ENCODE measurements around the gene MCCC1.
"Not testable (repeated sequence)": the region's sequence is repeated elsewhere in the genome, so short reads cannot be mapped to it uniquely, and the experiment has no call there.

The MCCC1 gene

DNA sequence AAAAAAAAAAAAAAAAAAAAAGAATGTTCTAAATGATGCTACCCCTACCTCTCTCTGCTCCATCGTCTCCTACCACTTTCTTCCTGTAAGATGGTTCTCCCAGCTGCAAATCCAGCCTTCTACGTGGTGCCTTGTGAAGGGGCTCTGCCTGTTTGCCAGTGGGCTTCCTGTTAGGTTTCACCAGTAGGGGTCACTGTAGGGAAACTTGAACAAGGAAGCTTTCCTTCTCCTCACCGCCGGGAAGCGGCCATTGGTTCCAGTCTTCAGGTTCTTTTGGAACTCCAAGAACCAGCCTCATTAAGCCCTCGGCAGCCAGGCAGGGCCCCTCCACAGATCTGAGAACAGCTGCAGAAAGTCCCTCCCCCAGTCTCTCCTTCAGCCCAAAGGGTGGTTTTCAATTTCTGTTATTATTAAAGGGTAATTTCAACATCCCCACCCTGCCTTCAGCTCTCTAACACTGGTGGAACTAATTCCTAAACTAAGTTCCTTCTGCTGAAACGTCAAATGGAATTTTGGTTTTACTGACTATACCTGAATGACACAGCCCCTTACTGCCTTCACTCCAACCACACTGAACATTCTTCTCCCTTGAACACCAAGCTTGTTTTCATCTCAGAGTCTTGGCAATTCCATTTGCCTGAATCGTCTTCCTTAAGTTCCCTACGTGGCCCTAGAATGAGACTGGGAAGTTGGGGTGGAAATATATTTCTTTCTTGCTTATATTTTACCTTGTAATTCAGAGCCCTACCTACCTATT lies 13.5 kb downstream of the MCCC1 start:
- H3K4me1 Mint-ChIP-seq (ENCODE audit: low read depth): peaks cover 5% of the 10 kb centered on the region
- no peak overlapping the region for H3K27ac Mint-ChIP-seq
- no peak overlapping the region for H3K4me3 Mint-ChIP-seq
- H3K9me3 Mint-ChIP-seq (ENCODE audit: low read depth): no peaks in the 10 kb centered on the region
- H3K36me3 Mint-ChIP-seq: peaks cover 24% of the 10 kb centered on the region
- no peaks in the 10 kb centered on the region for H3K27me3 Mint-ChIP-seq

DNA sequence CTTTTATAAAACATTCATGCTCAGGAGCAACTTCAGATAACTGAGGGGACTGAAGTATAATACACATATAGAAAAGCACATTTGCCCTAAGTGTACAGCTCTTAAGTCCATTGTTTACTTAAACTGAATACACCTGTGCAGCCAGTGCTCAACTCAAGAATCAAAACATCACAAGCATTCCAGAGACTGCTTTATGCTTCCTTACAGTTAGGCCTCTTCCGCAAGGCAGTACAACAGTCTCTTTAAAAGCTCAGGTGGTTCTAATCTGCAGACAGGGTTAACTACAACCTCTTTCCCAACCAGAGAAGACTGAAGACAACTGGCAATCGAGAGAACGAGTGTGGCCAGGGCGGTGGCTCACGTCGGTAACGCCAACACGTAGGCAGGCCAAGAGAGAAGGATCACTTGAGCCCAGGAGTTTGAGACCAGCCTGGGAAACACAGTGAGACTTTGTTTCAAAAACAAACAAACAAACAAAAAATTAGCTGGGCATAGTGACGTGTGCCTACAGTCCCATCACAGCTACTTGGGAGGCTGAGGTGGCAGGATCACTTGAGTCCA lies 16.9 kb downstream of the MCCC1 start:
- Mint-ChIP-seq H3K4me1 (ENCODE audit: low read depth) (peaks cover 3% of the 10 kb centered on the region), H3K27ac (no peak overlapping the region), H3K27me3 (no peaks in the 10 kb centered on the region), H3K9me3 (ENCODE audit: low read depth) (no peaks in the 10 kb centered on the region), H3K36me3 (peaks cover 38% of the 10 kb centered on the region), H3K4me3 (no peak overlapping the region)

DNA sequence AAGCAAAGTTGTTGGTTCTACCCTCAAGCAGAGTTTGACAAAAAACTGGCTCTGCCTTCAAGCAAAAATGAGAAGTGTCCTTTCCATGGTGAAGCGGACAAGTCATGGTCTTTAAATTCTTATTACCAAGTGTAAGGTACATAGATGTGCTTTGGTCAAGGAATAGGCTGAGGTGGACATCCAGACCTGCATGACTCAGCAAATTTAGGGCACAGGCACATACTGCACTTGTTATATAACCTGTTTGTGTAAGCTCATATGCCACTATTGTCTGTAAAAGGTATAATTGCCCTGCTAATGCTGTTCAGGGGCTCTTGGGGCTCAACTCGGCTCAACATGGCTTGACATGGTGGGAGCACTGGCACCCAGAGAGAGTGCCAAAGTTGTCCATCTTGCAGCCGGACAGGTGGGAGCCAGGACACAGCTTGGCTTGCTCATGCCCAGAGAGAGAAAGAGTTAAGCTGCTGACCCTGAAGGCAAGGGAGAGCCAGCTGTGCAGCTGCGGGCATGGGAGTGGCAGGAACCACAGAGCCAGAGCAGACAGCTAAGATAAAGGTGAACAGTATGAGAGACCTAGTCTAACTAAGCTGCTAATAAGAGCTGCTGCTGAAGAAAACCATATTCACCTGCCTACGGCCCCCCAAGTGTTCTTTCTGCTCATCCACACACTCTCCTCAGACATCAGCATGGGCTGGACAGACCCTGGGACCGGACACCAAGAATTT lies 17.7 kb downstream of the MCCC1 start:
- Mint-ChIP-seq H3K9me3 (ENCODE audit: low read depth) (peaks cover 4% of the 10 kb centered on the region), H3K36me3 (peaks cover 41% of the 10 kb centered on the region), H3K4me1 (ENCODE audit: low read depth) (peaks cover 3% of the 10 kb centered on the region)

DNA sequence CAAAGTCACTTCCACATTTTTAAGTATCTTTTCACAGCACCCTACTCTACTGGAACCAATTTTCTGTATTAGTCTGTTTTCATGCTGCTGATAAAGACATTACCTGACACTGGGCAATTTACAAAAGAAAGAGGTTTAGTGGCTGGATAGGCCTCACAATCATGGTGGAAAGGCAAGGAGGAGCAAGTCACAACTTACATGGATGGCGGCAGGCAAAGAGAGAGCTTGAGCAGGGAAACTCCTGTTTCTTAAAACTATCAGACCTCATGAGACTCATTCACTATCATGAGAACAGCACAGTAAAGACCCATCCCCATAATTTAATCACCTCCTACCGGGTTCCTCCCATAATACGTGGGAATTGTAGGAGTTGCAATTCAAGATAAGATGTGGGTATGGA lies 18.7 kb downstream of the MCCC1 start:
- Mint-ChIP-seq H3K9me3 (ENCODE audit: low read depth) (peaks cover 5% of the 10 kb centered on the region), H3K27ac (no peak overlapping the region), H3K36me3 (peaks cover 39% of the 10 kb centered on the region), H3K27me3 (no peaks in the 10 kb centered on the region), H3K4me3 (no peak overlapping the region), H3K4me1 (ENCODE audit: low read depth) (peaks cover 3% of the 10 kb centered on the region)

More for the DNA sequence above, 17.7 kb downstream of the MCCC1 start:
- Mint-ChIP-seq H3K27me3 (no peaks in the 10 kb centered on the region), H3K4me3 (no peak overlapping the region), H3K27ac (no peak overlapping the region)

DNA sequence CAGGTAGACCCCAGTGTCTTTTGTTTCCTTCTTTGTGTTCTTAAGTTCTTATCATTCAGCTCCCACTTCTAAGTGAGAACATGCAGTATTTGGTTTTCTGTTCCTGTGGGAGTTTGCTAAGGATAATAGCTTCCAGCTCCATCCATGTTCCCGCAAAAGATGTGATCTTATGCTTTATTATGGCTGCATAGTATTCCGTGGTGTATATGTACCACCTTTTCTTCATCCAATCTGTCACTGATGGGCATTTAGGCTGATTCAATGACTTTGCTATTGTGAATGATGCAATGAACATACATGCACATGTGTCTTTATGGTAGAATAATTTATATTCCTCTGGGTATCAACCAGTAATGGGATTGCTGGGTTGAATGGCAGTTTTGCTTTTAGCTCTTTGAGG lies 24.4 kb downstream of the MCCC1 start:
- Mint-ChIP-seq H3K4me1 (ENCODE audit: low read depth) (peaks cover 4% of the 10 kb centered on the region), H3K27ac (no peak overlapping the region), H3K9me3 (ENCODE audit: low read depth) (peaks cover 5% of the 10 kb centered on the region), H3K27me3 (no peaks in the 10 kb centered on the region), H3K4me3 (no peak overlapping the region), H3K36me3 (peaks cover 36% of the 10 kb centered on the region)

DNA sequence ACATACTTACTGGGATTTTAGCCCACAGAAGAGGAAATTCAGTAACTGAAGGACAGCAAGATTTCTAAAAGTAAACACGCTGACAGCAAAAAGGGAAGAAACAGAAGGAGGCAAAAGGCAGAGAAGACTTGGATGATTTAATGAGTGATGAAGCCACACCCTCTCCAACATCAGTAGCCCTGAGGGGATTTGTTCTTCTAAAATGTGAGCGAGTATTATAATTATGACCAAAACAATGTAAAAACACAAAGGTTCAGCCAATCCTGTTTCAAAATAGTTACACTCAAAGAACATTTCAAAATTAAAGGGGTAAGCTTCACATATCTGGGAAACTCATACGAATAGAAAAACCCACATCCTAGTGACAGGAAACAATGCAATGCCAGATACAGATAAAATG lies 25.0 kb downstream of the MCCC1 start:
- Mint-ChIP-seq H3K27ac (peak overlapping the region; percentile 59), H3K27me3 (no peaks in the 10 kb centered on the region), H3K4me1 (ENCODE audit: low read depth) (peaks cover 4% of the 10 kb centered on the region), H3K4me3 (no peak overlapping the region), H3K36me3 (peaks cover 35% of the 10 kb centered on the region), H3K9me3 (ENCODE audit: low read depth) (peaks cover 5% of the 10 kb centered on the region)

DNA sequence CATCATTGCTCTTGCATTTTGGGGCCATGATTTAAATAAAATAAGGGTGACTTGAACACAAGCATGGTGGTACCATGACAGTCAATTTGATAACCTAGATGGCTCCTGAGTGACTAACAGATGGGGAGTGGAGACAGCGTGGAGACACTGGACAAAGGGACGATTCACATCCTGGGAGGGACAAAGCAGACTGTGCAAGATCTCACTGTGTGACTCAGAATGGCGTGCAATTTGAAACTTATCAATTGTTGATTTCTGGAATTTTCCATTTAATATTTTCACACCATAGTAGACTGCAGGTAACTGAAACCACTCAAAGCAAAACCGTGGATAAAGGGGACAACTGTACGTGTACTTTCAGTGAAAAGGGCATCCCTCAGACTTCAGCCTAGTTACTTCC lies 25.5 kb downstream of the MCCC1 start:
- Mint-ChIP-seq H3K27me3 (no peaks in the 10 kb centered on the region), H3K9me3 (ENCODE audit: low read depth) (peaks cover 5% of the 10 kb centered on the region), H3K36me3 (peaks cover 30% of the 10 kb centered on the region), H3K4me1 (ENCODE audit: low read depth) (peaks cover 4% of the 10 kb centered on the region), H3K27ac (peak overlapping the region; percentile 59), H3K4me3 (no peak overlapping the region)

GRCh38 chr3:183070892-183071291 lies 28.4 kb downstream of the MCCC1 start:
- Mint-ChIP-seq H3K27me3 (no peaks in the 10 kb centered on the region), H3K36me3 (peaks cover 23% of the 10 kb centered on the region), H3K4me1 (ENCODE audit: low read depth) (peaks cover 4% of the 10 kb centered on the region), H3K27ac (no peak overlapping the region), H3K9me3 (ENCODE audit: low read depth) (no peaks in the 10 kb centered on the region), H3K4me3 (no peak overlapping the region)

DNA sequence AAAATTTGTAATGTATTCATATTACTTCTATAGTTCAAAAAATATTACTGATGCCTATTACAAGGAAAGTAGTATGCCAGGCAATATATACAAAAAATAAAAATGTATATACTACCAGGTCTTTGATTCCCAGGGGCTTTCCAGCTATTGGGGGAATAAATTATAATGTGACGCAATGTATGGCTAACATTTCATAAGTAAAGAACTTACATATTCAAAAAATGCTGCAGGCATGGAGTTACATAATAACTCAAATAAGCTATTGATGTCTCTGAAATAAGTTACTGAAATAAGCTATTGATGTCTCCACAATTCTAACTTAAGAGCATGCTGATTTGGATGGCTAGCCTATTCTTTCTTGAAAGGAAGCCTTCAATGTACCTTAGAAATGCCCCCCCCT lies 30.2 kb downstream of the MCCC1 start:
- H3K36me3 Mint-ChIP-seq: peaks cover 24% of the 10 kb centered on the region
- no peaks in the 10 kb centered on the region for H3K9me3 Mint-ChIP-seq (ENCODE audit: low read depth)
- H3K27me3 Mint-ChIP-seq: no peaks in the 10 kb centered on the region
- H3K27ac Mint-ChIP-seq: no peak overlapping the region
- H3K4me1 Mint-ChIP-seq (ENCODE audit: low read depth): peaks cover 4% of the 10 kb centered on the region
- H3K4me3 Mint-ChIP-seq: no peak overlapping the region

GRCh38 chr3:183066891-183067290 lies 32.4 kb downstream of the MCCC1 start:
- H3K36me3 Mint-ChIP-seq: peaks cover 23% of the 10 kb centered on the region
- H3K9me3 Mint-ChIP-seq (ENCODE audit: low read depth); H3K4me3 Mint-ChIP-seq; H3K4me1 Mint-ChIP-seq (ENCODE audit: low read depth); H3K27me3 Mint-ChIP-seq; H3K27ac Mint-ChIP-seq: not testable (repeated sequence)

DNA sequence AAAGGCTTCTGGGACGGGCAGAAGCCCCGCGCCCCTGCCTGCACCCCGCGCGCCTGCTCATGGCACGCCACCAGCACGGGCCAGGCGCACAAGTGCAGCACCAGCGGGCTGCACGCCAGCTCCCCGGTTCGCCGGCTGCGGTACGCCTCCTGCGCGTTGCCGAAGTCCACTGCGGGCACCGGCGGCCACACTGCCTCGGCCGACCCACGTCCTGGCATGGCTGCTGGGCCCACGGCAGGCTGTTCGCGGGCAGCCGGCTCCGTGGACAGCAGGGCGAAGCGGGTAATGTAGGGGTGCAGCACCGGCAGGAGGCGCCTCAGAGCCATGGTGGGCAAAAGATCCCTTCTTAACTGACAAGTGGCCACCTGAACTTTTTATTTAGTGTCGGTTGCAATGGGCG lies 34.8 kb downstream of the MCCC1 start:
- H3K27ac Mint-ChIP-seq: no peak overlapping the region
- H3K4me1 Mint-ChIP-seq (ENCODE audit: low read depth): no peaks in the 10 kb centered on the region
- H3K9me3 Mint-ChIP-seq (ENCODE audit: low read depth): no peaks in the 10 kb centered on the region
- peaks cover 23% of the 10 kb centered on the region for H3K36me3 Mint-ChIP-seq
- H3K27me3 Mint-ChIP-seq: no peaks in the 10 kb centered on the region
- H3K4me3 Mint-ChIP-seq: no peak overlapping the region

- no peaks in the 10 kb centered on the region for H3K4me1 Mint-ChIP-seq (ENCODE audit: low read depth)
- peaks cover 16% of the 10 kb centered on the region for H3K36me3 Mint-ChIP-seq
- no peak overlapping the region for H3K27ac Mint-ChIP-seq
- no peak overlapping the region for H3K4me3 Mint-ChIP-seq
- no peaks in the 10 kb centered on the region for H3K9me3 Mint-ChIP-seq (ENCODE audit: low read depth)
- no peaks in the 10 kb centered on the region for H3K27me3 Mint-ChIP-seq
These were observed 37.7 kb downstream of the MCCC1 start for GRCh38 chr3:183061391-183062172.

DNA sequence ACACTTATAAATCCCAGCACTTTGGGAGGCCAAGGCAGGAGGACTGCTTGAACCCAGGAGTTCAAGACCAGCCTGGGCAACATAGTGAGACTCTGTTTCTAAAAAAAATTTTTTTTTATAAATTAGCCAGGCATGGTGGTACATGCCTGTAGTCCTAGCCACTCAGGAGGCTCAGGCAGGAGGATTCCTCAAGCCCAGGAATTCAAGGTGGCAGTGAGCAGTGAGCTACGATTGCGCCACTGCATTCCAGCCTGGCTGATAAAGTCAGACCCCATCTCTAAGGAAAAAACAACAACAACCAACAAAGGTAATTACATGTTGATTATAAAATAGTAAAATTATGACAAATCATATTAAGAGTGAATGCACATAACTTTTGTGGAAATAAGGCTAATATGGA lies 40.9 kb downstream of the MCCC1 start:
- no peak overlapping the region for H3K27ac Mint-ChIP-seq
- H3K36me3 Mint-ChIP-seq: peaks cover 11% of the 10 kb centered on the region
- H3K9me3 Mint-ChIP-seq (ENCODE audit: low read depth): no peaks in the 10 kb centered on the region
- H3K4me3 Mint-ChIP-seq: no peak overlapping the region
- H3K4me1 Mint-ChIP-seq (ENCODE audit: low read depth): no peaks in the 10 kb centered on the region
- no peaks in the 10 kb centered on the region for H3K27me3 Mint-ChIP-seq

- Mint-ChIP-seq H3K4me1 (ENCODE audit: low read depth) (no peaks in the 10 kb centered on the region), H3K4me3 (no peak overlapping the region), H3K36me3 (peaks cover 14% of the 10 kb centered on the region), H3K9me3 (ENCODE audit: low read depth) (no peaks in the 10 kb centered on the region), H3K27ac (no peak overlapping the region), H3K27me3 (no peaks in the 10 kb centered on the region)
These were observed 48.6 kb downstream of the MCCC1 start for GRCh38 chr3:183050706-183051105.

DNA sequence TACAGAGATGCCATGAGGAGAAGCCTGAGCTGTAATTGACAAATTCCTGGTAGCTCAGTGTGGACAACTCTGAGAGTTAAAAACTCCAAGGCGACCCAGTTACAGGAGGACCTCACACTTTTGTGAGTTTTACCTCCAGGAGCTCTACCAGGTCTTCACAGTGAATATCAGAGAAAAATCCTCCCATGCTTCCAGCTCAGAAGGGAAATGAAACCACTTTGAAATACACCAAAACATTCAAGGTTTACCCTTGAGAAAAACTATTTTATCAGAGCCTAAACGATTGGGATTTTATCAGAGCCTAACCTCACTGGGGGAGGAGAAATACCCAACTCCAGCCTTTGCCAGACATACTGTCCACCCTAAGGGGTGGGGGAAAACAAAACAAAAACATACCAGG lies 52.4 kb downstream of the MCCC1 start:
- Mint-ChIP-seq H3K4me1 (ENCODE audit: low read depth) (no peaks in the 10 kb centered on the region), H3K27ac (no peak overlapping the region), H3K27me3 (no peaks in the 10 kb centered on the region), H3K4me3 (no peak overlapping the region), H3K9me3 (ENCODE audit: low read depth) (no peaks in the 10 kb centered on the region), H3K36me3 (peaks cover 21% of the 10 kb centered on the region)
